Caco-2 (cell line): ENCODE data around the gene MOXD1. TPM values are rescaled to one million over a fixed set of nuclear protein-coding genes. Genes with fewer than 3 reads are reported as not detected.

Experiments used
- BruUV-seq: library from RNA; stranded (reverse); fragments of 400-500 nt; replicated peaks from 2 replicates; lab custom pipeline; 2021; lab: Mats Ljungman, UMichigan
- CTCF ChIA-PET: fragments of 300-600 bp; sonication (Branson Sonifier 250); formaldehyde crosslinking; loops from one replicate; lab custom pipeline; 2022; ENCODE audit warnings: antibody characterized with exemption; lab: Charles Lee
- POLR2A ChIA-PET: fragments of 300-600 bp; sonication (Branson Sonifier 250); formaldehyde crosslinking; loops from one replicate; lab custom pipeline; 2022; ENCODE audit warnings: antibody characterized with exemption; lab: Charles Lee
- DNase-seq, 2 experiments: peaks; one replicate each; pipeline versions ENCODE4 v3.0.0 to v3.0.0-alpha.2; 2020 to 2022
- H3K27me3 ChIP-seq: replicated peaks from 2 replicates; pipeline ENCODE4 v1.6.0; 2011; ENCODE audit warnings: low read length; ENCODE audit not compliant: control insufficient read depth, insufficient read depth
- H3K36me3 ChIP-seq: 2 replicates; pipeline ENCODE4 v1.5.1; 2011; ENCODE audit warnings: low read length; ENCODE audit not compliant: control insufficient read depth, insufficient read depth
- H3K4me1 ChIP-seq: fragments of 250-450 bp; sonication (Bioruptor Pico); 2 replicates; pipeline ENCODE4 v1.5.1; 2020; ENCODE audit warnings: mild to moderate bottlenecking
- H3K4me3 ChIP-seq: 2 replicates; pipeline ENCODE4 v1.5.1; 2011; ENCODE audit warnings: low read depth, mild to moderate bottlenecking, control low read depth, low read length
- H3K9me3 ChIP-seq: fragments of 250-450 bp; sonication (Bioruptor Pico); 2 replicates; pipeline ENCODE4 v1.5.1; 2020; ENCODE audit warnings: mild to moderate bottlenecking, moderate library complexity
- H3K27ac Mint-ChIP-seq: one replicate; pipeline ENCODE4 v1.8.0; 2022; ENCODE audit warnings: mixed read lengths; ENCODE audit not compliant: unreplicated experiment
- H3K27me3 Mint-ChIP-seq: one replicate; pipeline ENCODE4 v1.8.0; 2022; ENCODE audit warnings: mixed read lengths; ENCODE audit not compliant: insufficient read depth, unreplicated experiment
- H3K36me3 Mint-ChIP-seq: one replicate; pipeline ENCODE4 v1.8.0; 2022; ENCODE audit warnings: mild to moderate bottlenecking, mixed read lengths; ENCODE audit not compliant: insufficient read depth, unreplicated experiment
- H3K4me1 Mint-ChIP-seq: one replicate; pipeline ENCODE4 v1.8.0; 2022; ENCODE audit warnings: low read depth, mixed read lengths; ENCODE audit not compliant: unreplicated experiment
- H3K4me3 Mint-ChIP-seq: one replicate; pipeline ENCODE4 v1.8.0; 2022; ENCODE audit warnings: mild to moderate bottlenecking, moderate library complexity, mixed read lengths; ENCODE audit not compliant: unreplicated experiment
- H3K9me3 Mint-ChIP-seq: one replicate; pipeline ENCODE4 v1.8.0; 2022; ENCODE audit warnings: mixed read lengths; ENCODE audit not compliant: unreplicated experiment
- CTCF ChIP-seq, 2 experiments: fragments of 200-600 bp in 1 of 2; IDR thresholded peaks; 1 replicate in 1 of 2; 2 replicates in 1 of 2; pipeline versions ENCODE4 v1.5.1 to v1.8.0; 2011 to 2022; ENCODE audit warnings: antibody characterized with exemption in 1 of 2, control low read depth in 1 of 2, inconsistent platforms in 1 of 2, low read depth in 1 of 2, low read length in 1 of 2, mild to moderate bottlenecking in 1 of 2, moderate library complexity in 1 of 2; ENCODE audit not compliant: insufficient read depth in 1 of 2, severe bottlenecking in 1 of 2, unreplicated experiment in 1 of 2
- intact Hi-C: fragments of 100-400 bp; cut with micrococcal nuclease; formaldehyde crosslinking; loops from one replicate; pipeline ENCODE4 v1.10.0; 2022; ENCODE audit not compliant: unreplicated experiment
- total RNA-seq: library from RNA; stranded (reverse); gene quantifications from 2 replicates; pipeline ENCODE4 v1.2.3, GENCODE V29; 2022

The MOXD1 gene
- total RNA-seq, 1 experiment from 2014 or later: 0.09 TPM

GRCh38 chr6:132395015-132395597 lies 6.2 kb downstream of the MOXD1 start:
- ChIA-PET CTCF (no interaction called here), POLR2A (no interaction called here)
- H3K4me3 ChIP-seq: no peak overlapping the region
- H3K9me3 ChIP-seq: no peaks in the 10 kb centered on the region
- Mint-ChIP-seq H3K9me3 (no peaks in the 10 kb centered on the region), H3K36me3 (no peaks in the 10 kb centered on the region), H3K27ac (no peak overlapping the region), H3K4me3 (no peak overlapping the region), H3K27me3 (peaks cover 24% of the 10 kb centered on the region), H3K4me1 (no peaks in the 10 kb centered on the region)
- no peaks in the 10 kb centered on the region for H3K4me1 ChIP-seq
- H3K36me3 ChIP-seq: no peaks in the 10 kb centered on the region
- H3K27me3 ChIP-seq: no peaks in the 10 kb centered on the region; the same call in 1 of the 2 replicates
- TF ChIP-seq CTCF (IDR thresholded peaks at IDR 0.05; ENCODE audit: insufficient read depth in 1 of 2, low read depth in 1 of 2, low read length in 1 of 2, severe bottlenecking in 1 of 2, unreplicated experiment in 1 of 2): no peak
- intact Hi-C loops: no loop called here
- no peak for DNase-seq
- BruUV-seq: no TSS peak

- Histone ChIP-seq H3K4me3 (no peak overlapping the region), H3K27me3 (no peaks in the 10 kb centered on the region), H3K36me3 (no peaks in the 10 kb centered on the region), H3K4me1 (no peaks in the 10 kb centered on the region), H3K9me3 (no peaks in the 10 kb centered on the region)
- ChIA-PET CTCF (interaction anchor here (0.6 to 1.3 kb wide), 4 partner anchors 62 to 113 kb away, joined by 3 to 10 read pairs (median 4); no protein-coding TSS in a partner anchor), POLR2A (no interaction called here)
- peak; percentile 45 to 59 for TF ChIP-seq CTCF (IDR thresholded peaks at IDR 0.05; ENCODE audit: insufficient read depth in 1 of 2, low read depth in 1 of 2, low read length in 1 of 2, severe bottlenecking in 1 of 2, unreplicated experiment in 1 of 2)
- intact Hi-C loops: loop anchor here (1.0 kb wide), 2 partner anchors 92 to 113 kb away; no protein-coding TSS in a partner anchor
- peak in 1 of 2 experiments; percentile 37 for DNase-seq
- no TSS peak for BruUV-seq
- H3K4me1 Mint-ChIP-seq: no peaks in the 10 kb centered on the region
- H3K36me3 Mint-ChIP-seq: no peaks in the 10 kb centered on the region
- H3K9me3 Mint-ChIP-seq: no peaks in the 10 kb centered on the region
- H3K4me3 Mint-ChIP-seq: no peak overlapping the region
- peaks cover 23% of the 10 kb centered on the region for H3K27me3 Mint-ChIP-seq
- H3K27ac Mint-ChIP-seq: no peak overlapping the region
These were observed 8.5 kb downstream of the MOXD1 start for GRCh38 chr6:132392792-132393191.

- CTCF ChIA-PET: interaction anchor here (0.7 to 1.3 kb wide), 3 partner anchors 62 to 112 kb away, joined by 3 to 10 read pairs (median 5); no protein-coding TSS in a partner anchor
- Histone ChIP-seq H3K36me3 (no peaks in the 10 kb centered on the region), H3K4me3 (no peak overlapping the region), H3K4me1 (no peaks in the 10 kb centered on the region), H3K9me3 (no peaks in the 10 kb centered on the region), H3K27me3 (no peaks in the 10 kb centered on the region)
- no peak for DNase-seq
- BruUV-seq: no TSS peak
- no peaks in the 10 kb centered on the region for H3K36me3 Mint-ChIP-seq
- peaks cover 21% of the 10 kb centered on the region for H3K27me3 Mint-ChIP-seq
- intact Hi-C loops: loop anchor here (1.0 kb wide), 1 partner anchor 92 kb away; no protein-coding TSS in a partner anchor
- TF ChIP-seq CTCF (IDR thresholded peaks at IDR 0.05; ENCODE audit: insufficient read depth in 1 of 2, low read depth in 1 of 2, low read length in 1 of 2, severe bottlenecking in 1 of 2, unreplicated experiment in 1 of 2): no peak
- POLR2A ChIA-PET: no interaction called here
- no peaks in the 10 kb centered on the region for H3K9me3 Mint-ChIP-seq
- no peak overlapping the region for H3K4me3 Mint-ChIP-seq
- H3K27ac Mint-ChIP-seq: no peak overlapping the region
- H3K4me1 Mint-ChIP-seq: no peaks in the 10 kb centered on the region
These were observed 9.0 kb downstream of the MOXD1 start for GRCh38 chr6:132392270-132392646.
